Activated CD8-positive, alpha-beta T cell treated with anti-CD3 and anti-CD28 coated beads for 36 hours (primary cell): ENCODE data around the gene VPS37C. TPM values are rescaled to one million over a fixed set of nuclear protein-coding genes. Genes with fewer than 3 reads are reported as not detected.

Source experiments
- ATAC-seq: fragments of 200-7000 bp; cut with Tn5 transposase; one replicate; pipeline ENCODE4 v1.10.0; 2021; ENCODE audit warnings: mild to moderate bottlenecking, moderate library complexity
- CTCF ChIA-PET: fragments of 350-600 bp; sonication (Branson Sonifier 250); formaldehyde crosslinking; loops from one replicate; lab custom pipeline; 2021; ENCODE audit warnings: antibody characterized with exemption; lab: Charles Lee
- POLR2A ChIA-PET: fragments of 350-600 bp; sonication (Branson Sonifier 250); formaldehyde crosslinking; loops from one replicate; lab custom pipeline; 2021; ENCODE audit warnings: antibody characterized with exemption; lab: Charles Lee
- DNase-seq: peaks from one replicate; pipeline ENCODE4 v3.0.0-alpha.2; 2020
- H3K27ac Mint-ChIP-seq: one replicate; pipeline ENCODE4 v1.8.0; 2021; ENCODE audit warnings: mild to moderate bottlenecking, mixed read lengths
- H3K27me3 Mint-ChIP-seq: one replicate; pipeline ENCODE4 v1.8.0; 2021; ENCODE audit warnings: mixed read lengths
- H3K36me3 Mint-ChIP-seq: one replicate; pipeline ENCODE4 v1.8.0; 2021; ENCODE audit warnings: low read depth, mixed read lengths
- H3K4me1 Mint-ChIP-seq: one replicate; pipeline ENCODE4 v1.8.0; 2021; ENCODE audit warnings: low read depth, mixed read lengths
- H3K4me3 Mint-ChIP-seq: one replicate; pipeline ENCODE4 v1.8.0; 2021; ENCODE audit warnings: mild to moderate bottlenecking, moderate library complexity, mixed read lengths
- H3K9me3 Mint-ChIP-seq: one replicate; pipeline ENCODE4 v1.8.0; 2021; ENCODE audit warnings: mixed read lengths
- intact Hi-C: fragments of 100-400 bp; cut with micrococcal nuclease; formaldehyde crosslinking; loops from one replicate; pipeline ENCODE4 v1.10.0; 2022
- total RNA-seq, 2 experiments: library from RNA; stranded (reverse); gene quantifications; one replicate each; pipeline ENCODE4 v1.2.3, GENCODE V29; 2021
- TF ChIP-seq, protein P1 (sequence below): fragments of 200-600 bp; IDR thresholded peaks from one replicate; pipeline ENCODE4 v1.8.0; 2022; ENCODE audit warnings: antibody characterized with exemption, mild to moderate bottlenecking

Gene VPS37C
- total RNA-seq, 2 experiments from 2014 or later, result 6.6 to 7.2 TPM

DNA sequence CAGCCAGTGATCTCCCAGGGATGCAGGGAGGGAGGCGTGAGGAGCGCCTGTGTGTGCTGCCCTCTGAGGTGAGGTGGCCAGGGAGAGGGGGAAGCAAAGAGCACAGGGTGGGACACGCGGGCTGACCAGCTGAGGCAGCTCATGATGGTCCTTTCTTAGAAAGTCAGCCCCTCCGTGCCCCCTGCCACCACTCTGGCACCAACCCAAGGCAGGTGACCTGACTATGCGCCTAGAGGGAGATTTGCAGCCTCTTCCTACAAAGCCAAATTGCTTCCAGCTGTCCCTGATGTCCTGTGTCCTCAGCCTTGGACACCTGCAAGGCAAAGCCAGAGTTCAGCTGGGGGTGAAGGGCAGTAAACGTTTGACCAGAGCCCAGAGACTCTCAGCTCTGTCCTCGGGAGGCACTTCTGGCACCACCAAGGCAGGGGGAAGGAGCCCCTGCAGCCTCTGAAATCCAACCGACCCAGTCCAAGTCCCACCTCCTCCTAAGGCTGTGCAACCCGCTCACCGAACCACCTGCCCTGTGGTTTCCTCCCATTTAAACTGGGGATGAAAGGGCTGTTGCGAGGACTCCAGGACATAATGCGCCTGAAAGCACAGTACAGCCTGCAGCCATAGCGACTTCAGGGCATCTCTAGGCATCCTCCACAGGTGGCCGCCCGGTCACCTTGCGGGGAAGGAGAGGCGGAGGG is 32.1 kb downstream of the VPS37C start:
- Mint-ChIP-seq H3K9me3 (no peaks in the 10 kb centered on the region), H3K27me3 (no peaks in the 10 kb centered on the region), H3K36me3 (peaks cover 37% of the 10 kb centered on the region), H3K4me3 (no peak overlapping the region), H3K27ac (peak overlapping the region; percentile 50), H3K4me1 (peaks cover 15% of the 10 kb centered on the region)
- DNase-seq (no peak), ATAC-seq (no peak)
- ChIA-PET POLR2A (interaction anchor here (0.6 to 6.1 kb wide), 15 partner anchors 8 to 189 kb away, joined by 3 to 65 read pairs (median 4); partner anchors contain the start of genes CD5 and VPS37C), CTCF (interaction anchor here (0.7 to 3.8 kb wide), 31 partner anchors 9 to 298 kb away, joined by 3 to 34 read pairs (median 4); no protein-coding TSS in a partner anchor)
- TF ChIP-seq, protein P1, sequence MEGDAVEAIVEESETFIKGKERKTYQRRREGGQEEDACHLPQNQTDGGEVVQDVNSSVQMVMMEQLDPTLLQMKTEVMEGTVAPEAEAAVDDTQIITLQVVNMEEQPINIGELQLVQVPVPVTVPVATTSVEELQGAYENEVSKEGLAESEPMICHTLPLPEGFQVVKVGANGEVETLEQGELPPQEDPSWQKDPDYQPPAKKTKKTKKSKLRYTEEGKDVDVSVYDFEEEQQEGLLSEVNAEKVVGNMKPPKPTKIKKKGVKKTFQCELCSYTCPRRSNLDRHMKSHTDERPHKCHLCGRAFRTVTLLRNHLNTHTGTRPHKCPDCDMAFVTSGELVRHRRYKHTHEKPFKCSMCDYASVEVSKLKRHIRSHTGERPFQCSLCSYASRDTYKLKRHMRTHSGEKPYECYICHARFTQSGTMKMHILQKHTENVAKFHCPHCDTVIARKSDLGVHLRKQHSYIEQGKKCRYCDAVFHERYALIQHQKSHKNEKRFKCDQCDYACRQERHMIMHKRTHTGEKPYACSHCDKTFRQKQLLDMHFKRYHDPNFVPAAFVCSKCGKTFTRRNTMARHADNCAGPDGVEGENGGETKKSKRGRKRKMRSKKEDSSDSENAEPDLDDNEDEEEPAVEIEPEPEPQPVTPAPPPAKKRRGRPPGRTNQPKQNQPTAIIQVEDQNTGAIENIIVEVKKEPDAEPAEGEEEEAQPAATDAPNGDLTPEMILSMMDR, result no peak
- intact Hi-C loops, result loop anchor here (1.0 kb wide), 1 partner anchor 159 kb away; no protein-coding TSS in a partner anchor

DNA sequence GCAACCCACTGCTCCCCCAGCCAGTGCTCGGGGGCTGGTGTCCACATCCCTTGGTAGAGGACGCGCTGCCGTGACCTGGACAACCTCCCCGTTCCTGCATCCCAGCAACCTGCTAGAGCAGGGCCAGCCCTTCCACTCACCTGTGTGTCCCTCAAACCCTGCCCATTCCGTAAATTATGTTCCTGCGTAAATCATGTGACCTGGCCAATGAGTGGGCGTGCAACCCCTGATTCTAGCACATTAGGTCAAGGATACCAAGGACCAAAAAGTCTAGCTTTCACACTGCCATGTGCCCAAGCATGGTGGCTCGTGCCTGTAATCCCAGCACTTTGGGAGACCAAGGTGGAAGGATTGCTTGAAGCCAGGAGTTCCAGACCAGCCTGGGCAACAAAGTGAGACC is 33.2 kb downstream of the VPS37C start:
- ChIA-PET POLR2A (interaction anchor here (0.7 to 6.1 kb wide), 6 partner anchors 9 to 104 kb away, joined by 3 to 65 read pairs (median 6); no protein-coding TSS in a partner anchor), CTCF (interaction anchor here (1.4 to 3.8 kb wide), 9 partner anchors 10 to 128 kb away, joined by 3 to 34 read pairs (median 22); no protein-coding TSS in a partner anchor)
- TF ChIP-seq, protein P1, result no peak
- Mint-ChIP-seq H3K36me3 (peaks cover 45% of the 10 kb centered on the region), H3K27ac (peak overlapping the region; percentile 19), H3K27me3 (no peaks in the 10 kb centered on the region), H3K9me3 (no peaks in the 10 kb centered on the region), H3K4me3 (no peak overlapping the region), H3K4me1 (peaks cover 18% of the 10 kb centered on the region)
- intact Hi-C loops, result no loop called here
- no peak for ATAC-seq
- DNase-seq, result no peak

DNA sequence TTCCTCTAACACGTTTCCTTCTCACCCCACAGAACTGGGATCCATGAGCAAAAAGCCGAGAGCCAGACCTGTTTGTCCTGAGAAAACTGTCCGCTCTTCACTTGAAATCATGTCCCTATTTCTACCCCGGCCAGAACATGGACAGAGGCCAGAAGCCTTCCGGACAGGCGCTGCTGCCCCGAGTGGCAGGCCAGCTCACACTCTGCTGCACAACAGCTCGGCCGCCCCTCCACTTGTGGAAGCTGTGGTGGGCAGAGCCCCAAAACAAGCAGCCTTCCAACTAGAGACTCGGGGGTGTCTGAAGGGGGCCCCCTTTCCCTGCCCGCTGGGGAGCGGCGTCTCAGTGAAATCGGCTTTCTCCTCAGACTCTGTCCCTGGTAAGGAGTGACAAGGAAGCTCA is 35.0 kb downstream of the VPS37C start:
- intact Hi-C loops, result no loop called here
- ATAC-seq (no peak), DNase-seq (no peak)
- POLR2A ChIA-PET, result interaction anchor here (1.0 to 6.1 kb wide), 3 partner anchors 12 to 106 kb away, joined by 3 to 65 read pairs (median 4); partner anchors contain the start of gene CD5
- TF ChIP-seq, protein P1, result no peak
- no peak overlapping the region for H3K27ac Mint-ChIP-seq
- peaks cover 29% of the 10 kb centered on the region for H3K4me1 Mint-ChIP-seq
- CTCF ChIA-PET, result interaction anchor here (1.0 to 1.5 kb wide), 3 partner anchors 31 to 156 kb away, joined by 3 to 4 read pairs (median 3); no protein-coding TSS in a partner anchor
- no peaks in the 10 kb centered on the region for H3K9me3 Mint-ChIP-seq
- no peak overlapping the region for H3K4me3 Mint-ChIP-seq
- H3K36me3 Mint-ChIP-seq, result peaks cover 63% of the 10 kb centered on the region
- H3K27me3 Mint-ChIP-seq, result no peaks in the 10 kb centered on the region

DNA sequence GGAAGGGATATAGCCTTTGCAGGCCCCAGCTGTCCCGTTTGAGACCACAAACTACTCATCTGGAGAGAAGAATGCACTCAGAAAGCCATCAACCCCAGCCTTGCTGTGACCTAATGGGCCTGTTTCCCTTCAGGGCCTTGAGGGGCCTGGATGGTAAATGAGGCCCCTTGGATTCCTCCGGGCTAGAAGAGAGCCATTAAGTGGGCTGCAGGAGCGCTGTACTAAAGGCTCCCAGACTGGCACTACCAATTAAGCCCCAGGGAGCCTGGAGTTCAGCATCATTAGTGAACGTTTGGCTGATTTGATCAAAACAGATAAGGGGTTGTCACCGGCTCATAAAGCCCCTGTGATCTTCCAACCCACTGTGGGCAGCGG is 35.9 kb downstream of the VPS37C start:
- no peak for DNase-seq
- H3K36me3 Mint-ChIP-seq, result peaks cover 70% of the 10 kb centered on the region
- TF ChIP-seq, protein P1, result no peak
- no peaks in the 10 kb centered on the region for H3K9me3 Mint-ChIP-seq
- H3K4me1 Mint-ChIP-seq, result peaks cover 38% of the 10 kb centered on the region
- H3K27me3 Mint-ChIP-seq, result no peaks in the 10 kb centered on the region
- intact Hi-C loops, result no loop called here
- CTCF ChIA-PET, result no interaction called here
- ATAC-seq, result no peak
- H3K27ac Mint-ChIP-seq, result no peak overlapping the region
- no peak overlapping the region for H3K4me3 Mint-ChIP-seq
- POLR2A ChIA-PET, result interaction anchor here (1.0 to 6.1 kb wide), 2 partner anchors 11 to 24 kb away, joined by 3 to 65 read pairs; no protein-coding TSS in a partner anchor
